GM19397 (cell line): ENCODE results near the gene ADAT3.

Experiments
- ATAC-seq: cut with Tn5 transposase; IDR thresholded peaks from one replicate; pipeline ENCODE4 v1.9.1; 2021; ENCODE audit warnings: mild to moderate bottlenecking, moderate library complexity; ENCODE audit not compliant: unreplicated experiment

Gene ADAT3

GRCh38 chr19:1912760-1913505 is 7.7 kb downstream of the ADAT3 start:
- ATAC-seq, result no peak

GRCh38 chr19:1913781-1914577 is 8.8 kb downstream of the ADAT3 start:
- ATAC-seq, result no peak

- ATAC-seq, result no peak
Observed at GRCh38 chr19:1914826-1915341, 9.7 kb downstream of the ADAT3 start.

GRCh38 chr19:1917146-1917545 is 11.9 kb downstream of the ADAT3 start:
- no peak for ATAC-seq

GRCh38 chr19:1917926-1918325 is 12.7 kb downstream of the ADAT3 start:
- ATAC-seq, result no peak

GRCh38 chr19:1918975-1919374 is 13.8 kb downstream of the ADAT3 start:
- no peak for ATAC-seq

- ATAC-seq, result no peak
Observed at GRCh38 chr19:1920644-1921043, 15.4 kb downstream of the ADAT3 start.

- ATAC-seq, result no peak
Observed at GRCh38 chr19:1921326-1921725, 16.1 kb downstream of the ADAT3 start.

GRCh38 chr19:1921825-1922224 is 16.6 kb downstream of the ADAT3 start:
- no peak for ATAC-seq

- ATAC-seq, result no peak
Observed at GRCh38 chr19:1922803-1923202, 17.6 kb downstream of the ADAT3 start.

- ATAC-seq, result no peak
Observed at GRCh38 chr19:1923319-1923718, 18.1 kb downstream of the ADAT3 start.

- no peak for ATAC-seq
Observed at GRCh38 chr19:1924320-1924961, 19.2 kb downstream of the ADAT3 start.

- no peak for ATAC-seq
Observed at GRCh38 chr19:1925544-1925943, 20.3 kb downstream of the ADAT3 start.

GRCh38 chr19:1929021-1929742 is 24.0 kb downstream of the ADAT3 start:
- ATAC-seq, result no peak

GRCh38 chr19:1931445-1931844 is 26.2 kb downstream of the ADAT3 start:
- no peak for ATAC-seq

GRCh38 chr19:1932395-1932794 is 27.2 kb downstream of the ADAT3 start:
- ATAC-seq, result no peak

GRCh38 chr19:1933244-1933643 is 28.0 kb downstream of the ADAT3 start:
- ATAC-seq, result no peak

GRCh38 chr19:1933942-1934341 is 28.7 kb downstream of the ADAT3 start:
- no peak for ATAC-seq

GRCh38 chr19:1935484-1936208 is 30.4 kb downstream of the ADAT3 start:
- no peak for ATAC-seq

GRCh38 chr19:1936430-1936829 is 31.2 kb downstream of the ADAT3 start:
- no peak for ATAC-seq
